Measurements from ENCODE around the gene EBF3.

DNA sequence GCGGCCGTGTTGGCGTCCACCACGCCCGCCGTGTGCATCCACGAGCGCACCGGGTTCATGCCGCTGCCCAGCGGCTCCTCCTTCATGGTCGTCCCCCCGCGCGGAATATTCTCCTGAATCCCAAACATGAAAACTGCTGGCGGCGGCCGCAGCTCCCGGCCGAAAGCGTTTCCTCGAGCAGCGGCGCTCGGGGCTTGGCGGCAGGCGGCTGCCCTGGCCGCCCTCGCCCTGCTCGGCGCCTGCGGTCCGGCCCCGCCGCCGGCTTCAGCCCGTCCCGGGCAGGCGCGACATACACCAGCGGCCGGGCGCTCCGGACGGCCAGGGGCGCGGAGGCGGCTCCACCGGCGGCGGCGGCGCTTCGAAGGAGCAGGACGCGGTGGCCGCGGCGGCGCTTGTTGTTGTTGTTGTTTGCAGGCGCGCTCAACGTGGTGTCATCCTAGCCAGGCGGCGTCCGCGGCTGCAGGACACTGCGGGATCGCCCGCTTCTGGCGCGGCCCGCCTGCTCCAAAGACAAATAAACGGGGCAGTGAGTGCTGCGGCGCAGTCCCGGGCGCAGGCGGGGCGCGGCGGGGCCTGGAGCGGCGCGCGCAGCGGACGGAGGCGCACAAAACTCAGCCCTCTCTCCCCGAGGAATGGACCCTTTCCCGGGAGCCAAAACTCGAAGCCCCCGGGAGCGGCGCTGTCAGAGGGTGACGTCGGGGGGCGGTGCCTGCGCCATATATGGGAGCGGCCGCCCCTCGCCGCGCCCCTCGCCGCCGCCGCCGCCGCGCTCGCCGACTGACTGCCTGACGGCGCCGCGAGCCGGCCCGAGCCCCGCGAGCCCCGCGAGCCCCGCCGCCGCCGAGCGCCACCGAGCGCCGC, at the start of gene EBF3:
- TF ChIP-seq POLR2A (IDR thresholded peaks at IDR 0.05): no peak
- TF ChIP-seq, protein P1, sequence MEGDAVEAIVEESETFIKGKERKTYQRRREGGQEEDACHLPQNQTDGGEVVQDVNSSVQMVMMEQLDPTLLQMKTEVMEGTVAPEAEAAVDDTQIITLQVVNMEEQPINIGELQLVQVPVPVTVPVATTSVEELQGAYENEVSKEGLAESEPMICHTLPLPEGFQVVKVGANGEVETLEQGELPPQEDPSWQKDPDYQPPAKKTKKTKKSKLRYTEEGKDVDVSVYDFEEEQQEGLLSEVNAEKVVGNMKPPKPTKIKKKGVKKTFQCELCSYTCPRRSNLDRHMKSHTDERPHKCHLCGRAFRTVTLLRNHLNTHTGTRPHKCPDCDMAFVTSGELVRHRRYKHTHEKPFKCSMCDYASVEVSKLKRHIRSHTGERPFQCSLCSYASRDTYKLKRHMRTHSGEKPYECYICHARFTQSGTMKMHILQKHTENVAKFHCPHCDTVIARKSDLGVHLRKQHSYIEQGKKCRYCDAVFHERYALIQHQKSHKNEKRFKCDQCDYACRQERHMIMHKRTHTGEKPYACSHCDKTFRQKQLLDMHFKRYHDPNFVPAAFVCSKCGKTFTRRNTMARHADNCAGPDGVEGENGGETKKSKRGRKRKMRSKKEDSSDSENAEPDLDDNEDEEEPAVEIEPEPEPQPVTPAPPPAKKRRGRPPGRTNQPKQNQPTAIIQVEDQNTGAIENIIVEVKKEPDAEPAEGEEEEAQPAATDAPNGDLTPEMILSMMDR (IDR thresholded peaks at IDR 0.05): no peak
- no peak for TF ChIP-seq EP300 (IDR thresholded peaks at IDR 0.05)
- peak; percentile 19 to 70 (median 26) for TF ChIP-seq POLR2AphosphoS5 (IDR thresholded peaks at IDR 0.05)

Data from sigmoid colon (tissue), 4 donors.